Caco-2 (cell line): ENCODE measurements around the gene TMEM225. TPM values are rescaled to one million over a fixed set of nuclear protein-coding genes. Genes with fewer than 3 reads are reported as not detected.

Experiments used
- BruUV-seq: library from RNA; stranded (reverse); fragments of 400-500 nt; replicated peaks from 2 replicates; lab custom pipeline; 2021; lab: Mats Ljungman, UMichigan
- CTCF ChIA-PET: fragments of 300-600 bp; sonication (Branson Sonifier 250); formaldehyde crosslinking; loops from one replicate; lab custom pipeline; 2022; ENCODE audit warnings: antibody characterized with exemption; lab: Charles Lee
- POLR2A ChIA-PET: fragments of 300-600 bp; sonication (Branson Sonifier 250); formaldehyde crosslinking; loops from one replicate; lab custom pipeline; 2022; ENCODE audit warnings: antibody characterized with exemption; lab: Charles Lee
- DNase-seq, 2 experiments: peaks; one replicate each; pipeline versions ENCODE4 v3.0.0 to v3.0.0-alpha.2; 2020 to 2022
- H3K27me3 ChIP-seq: replicated peaks from 2 replicates; pipeline ENCODE4 v1.6.0; 2011; ENCODE audit warnings: low read length; ENCODE audit not compliant: control insufficient read depth, insufficient read depth
- H3K36me3 ChIP-seq: 2 replicates; pipeline ENCODE4 v1.5.1; 2011; ENCODE audit warnings: low read length; ENCODE audit not compliant: control insufficient read depth, insufficient read depth
- H3K4me1 ChIP-seq: fragments of 250-450 bp; sonication (Bioruptor Pico); 2 replicates; pipeline ENCODE4 v1.5.1; 2020; ENCODE audit warnings: mild to moderate bottlenecking
- H3K4me3 ChIP-seq: 2 replicates; pipeline ENCODE4 v1.5.1; 2011; ENCODE audit warnings: low read depth, mild to moderate bottlenecking, control low read depth, low read length
- H3K9me3 ChIP-seq: fragments of 250-450 bp; sonication (Bioruptor Pico); 2 replicates; pipeline ENCODE4 v1.5.1; 2020; ENCODE audit warnings: mild to moderate bottlenecking, moderate library complexity
- H3K27ac Mint-ChIP-seq: one replicate; pipeline ENCODE4 v1.8.0; 2022; ENCODE audit warnings: mixed read lengths; ENCODE audit not compliant: unreplicated experiment
- H3K27me3 Mint-ChIP-seq: one replicate; pipeline ENCODE4 v1.8.0; 2022; ENCODE audit warnings: mixed read lengths; ENCODE audit not compliant: insufficient read depth, unreplicated experiment
- H3K36me3 Mint-ChIP-seq: one replicate; pipeline ENCODE4 v1.8.0; 2022; ENCODE audit warnings: mild to moderate bottlenecking, mixed read lengths; ENCODE audit not compliant: insufficient read depth, unreplicated experiment
- H3K4me1 Mint-ChIP-seq: one replicate; pipeline ENCODE4 v1.8.0; 2022; ENCODE audit warnings: low read depth, mixed read lengths; ENCODE audit not compliant: unreplicated experiment
- H3K4me3 Mint-ChIP-seq: one replicate; pipeline ENCODE4 v1.8.0; 2022; ENCODE audit warnings: mild to moderate bottlenecking, moderate library complexity, mixed read lengths; ENCODE audit not compliant: unreplicated experiment
- H3K9me3 Mint-ChIP-seq: one replicate; pipeline ENCODE4 v1.8.0; 2022; ENCODE audit warnings: mixed read lengths; ENCODE audit not compliant: unreplicated experiment
- intact Hi-C: fragments of 100-400 bp; cut with micrococcal nuclease; formaldehyde crosslinking; loops from one replicate; pipeline ENCODE4 v1.10.0; 2022; ENCODE audit not compliant: unreplicated experiment
- total RNA-seq: library from RNA; stranded (reverse); gene quantifications from 2 replicates; pipeline ENCODE4 v1.2.3, GENCODE V29; 2022
- TF ChIP-seq, protein P1 (sequence below), 2 experiments: fragments of 200-600 bp in 1 of 2; IDR thresholded peaks; 1 replicate in 1 of 2; 2 replicates in 1 of 2; pipeline versions ENCODE4 v1.5.1 to v1.8.0; 2011 to 2022; ENCODE audit warnings: antibody characterized with exemption in 1 of 2, control low read depth in 1 of 2, inconsistent platforms in 1 of 2, low read depth in 1 of 2, low read length in 1 of 2, mild to moderate bottlenecking in 1 of 2, moderate library complexity in 1 of 2; ENCODE audit not compliant: insufficient read depth in 1 of 2, severe bottlenecking in 1 of 2, unreplicated experiment in 1 of 2

The TMEM225 gene
- total RNA-seq, 1 experiment from 2014 or later = not detected

DNA sequence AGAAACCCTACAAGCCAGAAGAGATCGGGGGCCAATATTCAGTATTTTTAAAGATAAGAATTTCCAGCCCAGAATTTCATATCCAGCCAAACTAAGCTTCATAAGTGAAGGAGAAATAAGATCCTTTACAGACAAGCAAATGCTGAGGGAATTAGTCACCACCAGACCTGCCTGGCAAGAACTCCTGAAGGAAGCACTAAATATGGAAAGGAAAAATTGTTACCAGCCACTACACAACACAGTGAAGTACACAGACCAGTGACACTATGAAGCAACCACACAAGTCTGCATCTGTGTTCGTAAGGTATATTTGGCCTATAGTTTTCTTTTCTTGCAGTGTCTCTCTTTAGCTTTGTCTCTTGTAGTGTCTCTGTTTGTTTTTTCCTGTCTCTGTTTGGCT lies 29.0 kb downstream of the TMEM225 start:
- no peak overlapping the region for H3K27ac Mint-ChIP-seq
- H3K27me3 Mint-ChIP-seq = no peaks in the 10 kb centered on the region
- Histone ChIP-seq H3K9me3 (peaks cover 11% of the 10 kb centered on the region; the same call in 1 of the 2 replicates), H3K4me3 (no peak overlapping the region), H3K36me3 (no peaks in the 10 kb centered on the region), H3K4me1 (no peaks in the 10 kb centered on the region), H3K27me3 (no peaks in the 10 kb centered on the region)
- TF ChIP-seq, protein P1, sequence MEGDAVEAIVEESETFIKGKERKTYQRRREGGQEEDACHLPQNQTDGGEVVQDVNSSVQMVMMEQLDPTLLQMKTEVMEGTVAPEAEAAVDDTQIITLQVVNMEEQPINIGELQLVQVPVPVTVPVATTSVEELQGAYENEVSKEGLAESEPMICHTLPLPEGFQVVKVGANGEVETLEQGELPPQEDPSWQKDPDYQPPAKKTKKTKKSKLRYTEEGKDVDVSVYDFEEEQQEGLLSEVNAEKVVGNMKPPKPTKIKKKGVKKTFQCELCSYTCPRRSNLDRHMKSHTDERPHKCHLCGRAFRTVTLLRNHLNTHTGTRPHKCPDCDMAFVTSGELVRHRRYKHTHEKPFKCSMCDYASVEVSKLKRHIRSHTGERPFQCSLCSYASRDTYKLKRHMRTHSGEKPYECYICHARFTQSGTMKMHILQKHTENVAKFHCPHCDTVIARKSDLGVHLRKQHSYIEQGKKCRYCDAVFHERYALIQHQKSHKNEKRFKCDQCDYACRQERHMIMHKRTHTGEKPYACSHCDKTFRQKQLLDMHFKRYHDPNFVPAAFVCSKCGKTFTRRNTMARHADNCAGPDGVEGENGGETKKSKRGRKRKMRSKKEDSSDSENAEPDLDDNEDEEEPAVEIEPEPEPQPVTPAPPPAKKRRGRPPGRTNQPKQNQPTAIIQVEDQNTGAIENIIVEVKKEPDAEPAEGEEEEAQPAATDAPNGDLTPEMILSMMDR (IDR thresholded peaks at IDR 0.05; ENCODE audit: insufficient read depth in 1 of 2, low read depth in 1 of 2, low read length in 1 of 2, severe bottlenecking in 1 of 2, unreplicated experiment in 1 of 2) = no peak
- no peak for DNase-seq
- no peak overlapping the region for H3K4me3 Mint-ChIP-seq
- BruUV-seq = no TSS peak
- H3K9me3 Mint-ChIP-seq = peaks cover 20% of the 10 kb centered on the region
- ChIA-PET CTCF (no interaction called here), POLR2A (no interaction called here)
- no peaks in the 10 kb centered on the region for H3K36me3 Mint-ChIP-seq
- intact Hi-C loops = no loop called here
- H3K4me1 Mint-ChIP-seq = no peaks in the 10 kb centered on the region

DNA sequence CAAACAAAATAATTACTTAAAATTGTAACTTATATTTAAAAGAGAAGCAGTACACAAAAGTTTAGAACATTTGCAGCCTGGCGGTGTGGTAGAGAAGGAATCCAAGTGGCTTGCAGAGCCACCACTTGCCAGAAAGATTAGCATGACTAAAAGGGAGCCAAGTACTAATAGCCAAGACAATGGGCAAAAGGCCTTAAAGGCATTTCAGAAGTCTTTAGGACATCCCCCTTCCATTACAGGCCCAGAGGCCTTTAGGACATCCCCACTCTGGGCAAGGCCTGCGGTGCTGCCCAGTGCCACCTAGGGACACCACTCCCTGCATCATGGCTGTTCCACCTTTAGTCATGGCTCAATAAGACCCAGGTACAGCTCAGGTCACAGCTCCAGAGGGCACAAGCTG lies 32.4 kb downstream of the TMEM225 start:
- ChIA-PET POLR2A (no interaction called here), CTCF (no interaction called here)
- BruUV-seq = no TSS peak

DNA sequence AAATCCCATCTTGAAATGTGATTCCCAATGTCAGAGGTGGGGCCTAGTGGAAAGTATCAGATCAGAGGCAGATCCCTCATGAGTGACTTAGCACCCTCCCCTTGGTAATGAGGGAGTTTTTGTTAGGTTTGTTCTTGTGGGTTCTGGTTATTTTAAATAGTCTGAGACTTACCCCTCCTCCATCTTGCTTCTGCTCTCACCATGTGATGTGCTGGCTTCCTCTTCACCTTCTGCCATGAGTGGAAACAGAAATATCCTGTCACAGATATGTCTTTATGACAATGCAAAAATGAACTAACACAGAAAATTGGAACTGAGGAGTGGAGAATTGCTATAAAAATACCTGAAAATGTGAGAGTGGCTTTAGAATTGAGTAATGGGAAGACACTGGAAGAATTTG lies 33.1 kb downstream of the TMEM225 start:
- H3K4me3 Mint-ChIP-seq = no peak overlapping the region
- no peaks in the 10 kb centered on the region for H3K36me3 ChIP-seq
- no peaks in the 10 kb centered on the region for H3K4me1 ChIP-seq
- no peak overlapping the region for H3K27ac Mint-ChIP-seq
- no peaks in the 10 kb centered on the region for H3K4me1 Mint-ChIP-seq
- H3K9me3 ChIP-seq = peaks cover 11% of the 10 kb centered on the region; the same call in 1 of the 2 replicates
- ChIA-PET CTCF (no interaction called here), POLR2A (no interaction called here)
- intact Hi-C loops = no loop called here
- no peaks in the 10 kb centered on the region for H3K36me3 Mint-ChIP-seq
- H3K4me3 ChIP-seq = no peak overlapping the region
- no peak for DNase-seq
- H3K27me3 ChIP-seq = no peaks in the 10 kb centered on the region
- peaks cover 20% of the 10 kb centered on the region for H3K9me3 Mint-ChIP-seq
- peaks cover 13% of the 10 kb centered on the region for H3K27me3 Mint-ChIP-seq
- no TSS peak for BruUV-seq
- TF ChIP-seq, protein P1 (IDR thresholded peaks at IDR 0.05; ENCODE audit: insufficient read depth in 1 of 2, low read depth in 1 of 2, low read length in 1 of 2, severe bottlenecking in 1 of 2, unreplicated experiment in 1 of 2) = no peak

More for the DNA sequence above, 32.4 kb downstream of the TMEM225 start:
- DNase-seq = no peak
- intact Hi-C loops = no loop called here
- Mint-ChIP-seq H3K4me3 (no peak overlapping the region), H3K9me3 (peaks cover 20% of the 10 kb centered on the region), H3K36me3 (no peaks in the 10 kb centered on the region), H3K27me3 (peaks cover 13% of the 10 kb centered on the region), H3K4me1 (no peaks in the 10 kb centered on the region), H3K27ac (no peak overlapping the region)
- Histone ChIP-seq H3K27me3 (no peaks in the 10 kb centered on the region), H3K4me3 (no peak overlapping the region), H3K36me3 (no peaks in the 10 kb centered on the region), H3K9me3 (peaks cover 11% of the 10 kb centered on the region; the same call in 1 of the 2 replicates), H3K4me1 (no peaks in the 10 kb centered on the region)
- TF ChIP-seq, protein P1 (IDR thresholded peaks at IDR 0.05; ENCODE audit: insufficient read depth in 1 of 2, low read depth in 1 of 2, low read length in 1 of 2, severe bottlenecking in 1 of 2, unreplicated experiment in 1 of 2) = no peak
